Central memory CD8-positive, alpha-beta T cell (primary cell): ENCODE data around the gene SYS1.
A peak's percentile ranks its signal among the peaks of the same experiment; 100 is the strongest.
"Not testable (repeated sequence)": the region's sequence is repeated elsewhere in the genome, so short reads cannot be mapped to it uniquely, and the experiment has no call there.

Experiments
- ATAC-seq: fragments of 150-1000 bp; cut with Tn5 transposase; replicated peaks from 2 replicates; pipeline ENCODE4 v1.10.0; 2022; ENCODE audit warnings: mild to moderate bottlenecking, moderate FRiP score, moderate number of reproducible peaks; ENCODE audit not compliant: poor library complexity, severe bottlenecking; ENCODE audit errors: extremely low read depth
- DNase-seq, 2 donors: peaks; one replicate each; pipeline ENCODE4 v3.0.0; 2021; ENCODE audit warnings: low spot score in 2 of 2
- H3K27ac Mint-ChIP-seq: one replicate; pipeline ENCODE4 v1.8.0; 2022; ENCODE audit warnings: low read depth, mild to moderate bottlenecking, moderate library complexity, mixed read lengths
- H3K27me3 Mint-ChIP-seq: one replicate; pipeline ENCODE4 v1.8.0; 2022; ENCODE audit warnings: mixed read lengths
- H3K36me3 Mint-ChIP-seq: one replicate; pipeline ENCODE4 v1.8.0; 2022; ENCODE audit warnings: mild to moderate bottlenecking, moderate library complexity, mixed read lengths; ENCODE audit not compliant: insufficient read depth
- H3K4me1 Mint-ChIP-seq: one replicate; pipeline ENCODE4 v1.8.0; 2022; ENCODE audit warnings: mixed read lengths
- H3K4me3 Mint-ChIP-seq: one replicate; pipeline ENCODE4 v1.8.0; 2022; ENCODE audit warnings: mild to moderate bottlenecking, moderate library complexity, mixed read lengths
- H3K9me3 Mint-ChIP-seq: one replicate; pipeline ENCODE4 v1.8.0; 2022; ENCODE audit warnings: mixed read lengths

The SYS1 gene

DNA sequence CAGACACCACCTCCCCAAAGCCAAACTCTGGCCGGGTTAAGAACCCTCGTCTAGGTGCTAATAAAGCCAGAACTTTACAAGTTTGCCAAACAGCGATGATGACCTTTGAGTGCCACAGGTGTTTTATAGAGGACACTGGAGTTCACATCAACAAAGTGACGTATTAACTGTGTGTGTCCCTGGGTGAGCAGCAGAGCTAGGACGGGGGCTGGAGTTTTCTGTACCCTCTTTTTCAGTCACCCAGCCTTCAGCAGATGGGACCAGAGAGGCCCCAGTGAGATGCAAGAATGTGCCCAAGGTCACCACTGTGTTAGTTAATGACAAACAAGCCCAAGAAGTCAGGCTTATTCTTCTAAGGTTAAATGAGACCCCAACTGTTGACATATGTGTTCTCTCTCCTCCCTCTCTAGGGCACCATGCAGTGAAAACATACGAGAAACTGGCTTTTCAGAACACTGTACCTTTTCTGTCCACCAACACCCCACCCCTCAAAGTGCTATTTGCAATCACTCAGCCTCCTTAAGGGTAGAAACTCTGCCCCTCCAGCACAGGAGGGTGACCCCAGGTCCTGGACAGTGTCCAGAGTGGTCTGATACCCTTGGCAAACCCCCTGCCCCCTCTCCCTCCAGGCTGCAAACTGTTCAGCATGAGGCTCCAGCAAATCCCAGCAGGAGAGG, 20.0 kb upstream of the SYS1 start:
- H3K9me3 Mint-ChIP-seq: no peaks in the 10 kb centered on the region
- no peak for ATAC-seq
- H3K27me3 Mint-ChIP-seq: peaks cover 9% of the 10 kb centered on the region
- DNase-seq: no peak
- no peak overlapping the region for H3K4me3 Mint-ChIP-seq
- H3K27ac Mint-ChIP-seq: no peak overlapping the region
- peaks cover 7% of the 10 kb centered on the region for H3K4me1 Mint-ChIP-seq
- no peaks in the 10 kb centered on the region for H3K36me3 Mint-ChIP-seq

DNA sequence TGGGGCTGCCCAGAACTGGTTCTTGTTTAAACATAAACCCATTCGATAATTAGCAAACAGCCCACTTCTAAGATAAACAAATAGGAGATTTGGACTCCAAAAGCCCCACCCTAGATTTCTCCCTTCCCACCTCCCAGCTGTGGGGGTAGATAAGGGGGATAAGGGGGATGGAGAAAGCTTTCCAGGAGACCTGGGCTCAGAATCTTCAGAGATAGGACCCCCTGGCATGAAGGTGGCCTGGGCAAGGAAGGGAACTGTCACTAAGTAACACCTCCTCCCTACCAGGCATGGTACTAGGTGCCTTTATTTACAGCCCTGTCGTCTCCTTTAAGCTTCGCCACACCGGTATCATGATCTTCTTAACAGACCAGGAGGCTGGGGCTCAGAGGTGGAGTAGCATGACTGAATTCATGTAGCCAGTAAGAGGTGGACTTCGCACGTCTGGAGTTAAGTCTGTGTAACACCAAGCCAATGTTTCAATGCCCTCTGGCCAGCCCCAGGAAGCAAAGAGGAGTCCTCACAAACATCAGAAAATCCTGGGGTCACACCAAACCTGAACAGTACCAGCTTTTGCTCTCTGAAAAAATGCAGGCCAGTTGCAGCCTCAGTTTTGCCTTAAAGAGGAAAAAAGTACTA, 19.3 kb upstream of the SYS1 start:
- DNase-seq (no peak), ATAC-seq (no peak)
- H3K4me3 Mint-ChIP-seq: no peak overlapping the region
- H3K9me3 Mint-ChIP-seq: no peaks in the 10 kb centered on the region
- H3K4me1 Mint-ChIP-seq: peaks cover 11% of the 10 kb centered on the region
- H3K36me3 Mint-ChIP-seq: no peaks in the 10 kb centered on the region
- H3K27ac Mint-ChIP-seq: no peak overlapping the region
- peaks cover 9% of the 10 kb centered on the region for H3K27me3 Mint-ChIP-seq

DNA sequence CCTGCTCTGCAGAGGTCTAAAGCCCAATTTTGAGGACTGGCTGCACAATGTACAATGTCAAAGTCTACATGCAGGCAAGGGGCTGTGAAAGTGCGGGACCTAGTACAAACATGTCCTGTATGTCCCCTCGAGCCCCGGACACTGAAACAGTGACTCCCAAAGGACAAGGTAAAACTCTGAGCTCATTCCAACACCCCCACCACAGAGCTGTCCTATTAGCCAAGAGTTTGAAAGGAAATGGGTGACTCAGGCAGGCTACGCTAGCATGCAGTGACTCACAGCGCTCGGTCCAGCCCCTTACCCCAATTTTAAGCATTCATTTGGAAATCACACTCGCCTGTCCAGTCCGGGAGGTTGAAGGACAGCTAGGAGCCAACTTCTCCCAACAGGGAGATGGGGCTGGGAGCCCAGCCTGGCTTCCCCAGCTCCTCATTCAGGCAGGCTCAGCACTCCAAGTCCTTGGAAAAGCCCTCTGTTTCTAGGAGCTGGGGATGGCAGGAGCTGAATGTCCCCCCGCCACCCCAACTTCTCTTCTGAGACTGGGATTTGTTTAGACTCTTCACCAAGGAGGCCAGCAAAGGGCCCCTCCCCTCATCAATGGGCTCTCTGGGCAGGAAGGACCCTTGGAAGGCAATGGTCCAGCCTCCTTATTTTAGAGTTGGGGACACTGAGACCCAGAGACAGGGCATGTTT, 18.6 kb upstream of the SYS1 start:
- Mint-ChIP-seq H3K27me3 (peaks cover 9% of the 10 kb centered on the region), H3K36me3 (no peaks in the 10 kb centered on the region), H3K4me1 (peaks cover 12% of the 10 kb centered on the region), H3K9me3 (no peaks in the 10 kb centered on the region), H3K4me3 (no peak overlapping the region), H3K27ac (no peak overlapping the region)
- ATAC-seq (no peak), DNase-seq (no peak)

DNA sequence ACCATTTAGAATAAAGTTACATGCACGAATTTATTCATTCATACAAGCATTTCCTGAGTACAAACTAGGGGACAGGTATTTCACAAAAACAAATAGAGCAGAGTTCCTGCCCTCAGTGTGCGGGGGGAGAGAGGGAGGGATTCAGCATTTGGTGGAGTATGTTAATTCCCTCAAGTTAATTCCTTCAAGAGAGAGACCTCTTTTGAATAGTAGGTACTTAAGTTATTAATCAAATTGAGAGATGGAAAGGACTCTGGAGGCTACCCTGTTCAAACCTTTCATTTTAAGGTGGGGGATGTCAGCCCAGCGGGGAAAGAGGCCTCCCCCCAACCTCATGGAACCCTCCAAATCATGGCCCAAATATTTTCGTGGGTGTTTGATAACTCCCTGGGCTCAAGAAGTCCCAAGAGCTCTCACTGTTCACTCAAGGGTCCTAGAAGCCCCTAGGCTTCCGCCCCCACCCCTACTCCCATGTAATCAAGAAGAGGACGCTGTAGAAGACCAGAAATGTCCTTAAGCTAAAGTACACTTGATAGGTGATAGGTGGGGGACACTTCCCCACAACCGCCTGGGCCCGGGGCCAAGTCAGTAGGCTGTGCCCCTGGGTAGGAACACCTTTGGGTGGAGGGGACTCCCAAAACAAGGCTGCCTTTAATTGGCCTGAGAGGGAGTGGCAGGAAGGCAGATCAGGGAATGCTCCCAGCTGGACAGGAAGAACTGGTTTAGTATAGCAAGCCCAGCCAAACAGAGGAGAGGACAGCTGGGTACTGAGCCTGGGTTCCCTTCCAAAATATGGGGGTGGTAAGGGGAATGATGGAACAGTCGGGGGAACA, 17.6 kb upstream of the SYS1 start:
- ATAC-seq: no peak
- Mint-ChIP-seq H3K36me3 (no peaks in the 10 kb centered on the region), H3K9me3 (no peaks in the 10 kb centered on the region), H3K27me3 (peaks cover 9% of the 10 kb centered on the region), H3K4me3 (no peak overlapping the region), H3K4me1 (peaks cover 12% of the 10 kb centered on the region), H3K27ac (no peak overlapping the region)
- no peak for DNase-seq

DNA sequence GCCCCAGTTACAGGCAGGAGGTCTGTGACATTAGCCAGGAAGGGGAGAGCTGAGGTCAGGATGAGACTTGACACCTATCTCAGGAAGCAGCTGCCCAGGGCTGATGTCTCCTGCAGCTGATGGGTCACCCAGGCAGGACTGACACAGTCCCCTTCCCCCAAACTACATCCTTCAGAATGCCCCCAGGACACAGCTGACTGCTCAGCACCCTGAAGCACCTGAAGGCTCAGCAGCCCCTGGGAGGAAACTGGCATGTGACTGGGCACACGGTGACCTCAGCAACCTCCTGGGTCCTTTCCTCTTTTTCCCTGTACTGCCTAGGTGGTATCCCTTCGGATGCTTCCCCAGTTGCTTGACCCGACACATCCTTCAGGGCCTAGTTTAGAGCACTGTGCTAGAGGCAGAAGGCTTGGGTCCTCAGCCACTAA, 16.7 kb upstream of the SYS1 start:
- no peak for DNase-seq
- no peak overlapping the region for H3K27ac Mint-ChIP-seq
- H3K27me3 Mint-ChIP-seq: peaks cover 9% of the 10 kb centered on the region
- H3K9me3 Mint-ChIP-seq: no peaks in the 10 kb centered on the region
- H3K36me3 Mint-ChIP-seq: no peaks in the 10 kb centered on the region
- ATAC-seq: no peak
- no peak overlapping the region for H3K4me3 Mint-ChIP-seq
- peaks cover 12% of the 10 kb centered on the region for H3K4me1 Mint-ChIP-seq

DNA sequence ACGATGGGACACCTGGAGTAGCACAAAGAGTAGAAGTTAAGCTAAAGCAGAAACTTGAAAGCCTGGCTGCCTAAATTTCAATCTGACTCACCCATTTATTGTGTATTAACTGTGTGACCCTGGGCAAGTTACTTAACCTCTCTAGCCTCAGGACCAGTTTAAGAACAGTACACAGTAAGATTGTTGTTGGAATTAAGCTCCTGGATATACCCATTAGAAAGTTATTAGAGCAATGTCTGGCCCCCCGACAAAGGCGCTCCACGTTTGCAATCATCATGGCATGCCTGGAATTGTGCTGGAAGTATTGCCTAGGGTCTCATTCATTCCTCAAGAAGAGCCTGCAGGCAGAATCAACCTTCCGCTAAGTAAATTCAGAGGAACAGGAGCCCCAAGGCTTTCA, 16.1 kb upstream of the SYS1 start:
- no peaks in the 10 kb centered on the region for H3K36me3 Mint-ChIP-seq
- peaks cover 9% of the 10 kb centered on the region for H3K27me3 Mint-ChIP-seq
- H3K4me3 Mint-ChIP-seq: peak overlapping the region; percentile 76
- ATAC-seq (no peak), DNase-seq (no peak)
- H3K4me1 Mint-ChIP-seq: peaks cover 12% of the 10 kb centered on the region
- H3K9me3 Mint-ChIP-seq: no peaks in the 10 kb centered on the region
- H3K27ac Mint-ChIP-seq: no peak overlapping the region

DNA sequence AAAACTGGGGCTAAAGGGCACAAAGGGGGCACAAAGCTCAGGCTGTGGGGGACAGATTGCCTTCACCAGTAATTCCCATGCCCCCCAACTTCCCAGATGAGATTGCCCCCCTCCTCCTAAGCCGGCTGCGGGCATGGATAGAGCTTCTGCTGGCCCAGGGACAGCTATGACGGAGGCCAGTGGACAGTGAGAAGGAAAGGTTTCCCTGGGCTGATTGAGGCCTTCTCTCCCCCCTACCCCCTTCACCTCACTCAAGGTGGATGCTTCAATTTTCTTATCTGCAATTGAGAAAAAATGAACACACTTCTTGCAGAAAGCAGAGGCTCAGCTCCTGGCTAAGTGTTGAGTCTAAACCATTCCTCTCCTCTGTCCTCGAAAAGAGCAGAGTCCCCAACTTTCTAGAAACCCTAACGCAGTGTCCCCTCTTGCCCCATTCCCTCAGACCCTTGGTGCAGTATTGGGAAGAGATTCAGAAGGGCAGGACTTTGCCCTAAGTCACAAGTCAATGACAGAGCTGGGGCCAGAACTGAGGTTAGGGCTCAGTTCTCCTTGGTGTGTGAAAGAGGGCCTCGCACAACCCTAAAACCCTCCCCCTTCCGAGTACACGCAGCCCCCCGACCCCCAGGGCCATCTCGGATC, 15.5 kb upstream of the SYS1 start:
- ATAC-seq: peak; percentile 26
- peak overlapping the region; percentile 76 for H3K4me3 Mint-ChIP-seq
- peaks cover 9% of the 10 kb centered on the region for H3K27me3 Mint-ChIP-seq
- peak overlapping the region; percentile 46 for H3K27ac Mint-ChIP-seq
- no peak for DNase-seq
- peaks cover 12% of the 10 kb centered on the region for H3K4me1 Mint-ChIP-seq
- H3K9me3 Mint-ChIP-seq: no peaks in the 10 kb centered on the region
- no peaks in the 10 kb centered on the region for H3K36me3 Mint-ChIP-seq

DNA sequence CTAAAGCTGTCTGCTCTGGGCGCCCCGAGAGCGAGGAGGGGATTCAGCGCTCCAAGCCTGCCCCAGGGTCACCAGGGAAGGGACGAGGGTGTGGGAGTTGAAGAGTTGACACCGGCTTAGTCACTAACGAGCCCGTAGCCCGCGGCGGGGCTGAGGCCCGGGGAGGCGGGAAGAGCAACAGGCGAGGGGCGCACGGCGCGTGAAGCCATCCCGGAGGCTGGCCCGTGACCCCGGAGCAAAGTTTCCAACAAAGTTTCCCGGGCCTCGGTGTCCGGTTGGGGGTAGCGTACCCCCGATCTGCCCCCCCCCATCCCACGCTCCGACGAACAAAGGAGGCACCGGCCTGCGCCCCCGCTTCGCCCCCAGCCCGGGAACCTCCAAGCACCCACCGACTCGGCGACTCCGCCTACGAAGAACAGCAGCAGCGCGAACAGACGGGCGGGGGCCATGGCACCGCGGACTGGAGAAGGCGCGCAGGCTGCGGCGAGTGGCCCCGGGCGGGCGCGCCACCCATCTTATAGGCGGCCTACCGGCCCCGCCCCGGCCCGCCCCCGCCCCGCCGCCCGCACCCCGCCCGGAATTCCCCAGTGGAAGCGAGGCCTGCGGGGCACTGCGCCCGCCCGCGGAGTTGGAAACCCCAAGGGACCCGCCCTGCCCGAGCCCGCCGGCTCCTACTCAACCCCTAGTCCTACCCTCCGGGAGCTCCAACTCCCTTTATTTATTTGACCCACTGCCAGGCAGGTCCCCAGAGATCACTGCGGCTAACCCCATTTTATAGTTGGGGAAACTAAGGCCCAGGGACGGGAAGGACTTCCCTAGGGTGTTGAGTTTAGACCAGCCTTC, 14.8 kb upstream of the SYS1 start, which contains the start of gene SDC4:
SDC4 (minus strand) TSS at position 489 of the 843 bp plus-strand sequence; CDS start at position 449, 40 bp downstream.
- Mint-ChIP-seq H3K4me3 (peak within 1 kb of the TSS; percentile 76), H3K27ac (peak within 1 kb of the TSS; percentile 46)

DNA sequence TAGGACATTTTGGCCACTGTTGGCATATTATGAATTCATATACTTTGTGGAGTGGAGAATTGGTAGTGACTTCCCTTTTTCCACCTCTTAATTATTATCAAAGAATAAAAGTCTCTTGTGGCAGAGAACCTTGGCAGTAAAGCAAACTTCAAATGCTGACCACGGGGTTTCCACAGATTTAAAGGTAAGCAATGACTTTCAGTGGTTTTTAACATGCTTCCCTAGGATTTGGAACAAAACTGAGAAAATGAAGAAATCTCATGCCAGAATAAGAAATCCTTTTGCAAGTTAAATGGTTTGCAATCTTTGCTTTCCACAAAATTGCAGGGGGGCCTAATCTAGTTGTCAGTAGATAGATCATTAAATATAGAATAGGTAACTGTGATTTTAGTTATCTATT, 12.7 kb upstream of the SYS1 start:
- H3K9me3 Mint-ChIP-seq: no peaks in the 10 kb centered on the region
- H3K4me1 Mint-ChIP-seq: peaks cover 13% of the 10 kb centered on the region
- no peak overlapping the region for H3K4me3 Mint-ChIP-seq
- no peak for ATAC-seq
- no peak for DNase-seq
- H3K27ac Mint-ChIP-seq: no peak overlapping the region
- peaks cover 9% of the 10 kb centered on the region for H3K27me3 Mint-ChIP-seq
- no peaks in the 10 kb centered on the region for H3K36me3 Mint-ChIP-seq

More for the DNA sequence above, 14.8 kb upstream of the SYS1 start, which contains the start of gene SDC4:
- H3K36me3 Mint-ChIP-seq: no peaks in the 10 kb centered on the region
- H3K4me1 Mint-ChIP-seq: peaks cover 12% of the 10 kb centered on the region
- no peaks in the 10 kb centered on the region for H3K9me3 Mint-ChIP-seq
- ATAC-seq (peak; percentile 83), DNase-seq (no peak)
- H3K27me3 Mint-ChIP-seq: peaks cover 9% of the 10 kb centered on the region

DNA sequence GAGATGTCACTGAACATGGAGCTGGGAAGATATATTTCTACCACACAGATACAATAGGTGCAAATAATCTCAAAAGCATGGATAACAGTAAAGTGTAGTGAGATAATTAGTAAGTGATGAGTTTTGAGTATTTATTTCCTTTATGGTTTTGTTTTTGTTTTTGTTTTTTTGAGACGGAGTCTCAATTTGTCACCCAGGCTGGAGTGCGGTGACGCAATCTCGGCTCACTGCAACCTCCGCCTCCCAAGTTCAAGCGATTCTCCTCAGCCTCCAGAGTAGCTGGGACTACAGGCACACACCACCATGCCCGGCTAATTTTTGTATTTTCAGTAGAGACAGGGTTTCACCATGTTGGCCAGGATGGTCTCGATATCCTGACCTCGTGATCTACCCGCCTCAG, 12.2 kb upstream of the SYS1 start:
- peaks cover 18% of the 10 kb centered on the region for H3K4me1 Mint-ChIP-seq
- H3K27ac Mint-ChIP-seq: not testable (repeated sequence)

DNA sequence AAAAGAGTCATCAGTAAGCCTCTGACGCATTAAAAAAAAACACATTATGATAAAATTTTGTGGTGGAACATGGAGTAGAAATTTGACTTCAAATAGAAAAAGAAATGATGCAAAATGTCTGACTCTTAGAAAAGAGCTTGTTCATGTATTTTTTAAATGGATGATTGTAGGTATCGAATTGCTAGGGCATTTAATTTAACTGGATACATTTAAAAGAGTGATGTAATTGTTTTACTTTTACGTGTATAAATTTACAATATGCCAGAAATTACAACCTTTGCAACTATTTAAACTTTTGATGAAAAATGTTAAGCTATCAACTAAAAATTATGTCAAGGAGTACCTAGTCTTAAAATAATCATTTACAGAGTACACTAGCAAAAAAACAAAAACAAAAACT, 10.2 kb upstream of the SYS1 start:
- Mint-ChIP-seq H3K4me3 (no peak overlapping the region), H3K4me1 (peaks cover 12% of the 10 kb centered on the region), H3K9me3 (no peaks in the 10 kb centered on the region), H3K27me3 (no peaks in the 10 kb centered on the region), H3K27ac (no peak overlapping the region), H3K36me3 (no peaks in the 10 kb centered on the region)
- ATAC-seq (no peak), DNase-seq (no peak)

More for the DNA sequence above, 12.2 kb upstream of the SYS1 start:
- H3K9me3 Mint-ChIP-seq, H3K36me3 Mint-ChIP-seq, H3K27me3 Mint-ChIP-seq, H3K4me3 Mint-ChIP-seq, DNase-seq, ATAC-seq: not testable (repeated sequence)
